NCI-H748 (cell line): Measurements from ENCODE around the gene PTPN1.

Experiments
- DNase-seq: peaks from one replicate; lab custom pipeline; 2025; ENCODE audit not compliant: unreplicated experiment; lab: John Stamatoyannopoulos, UW

Gene PTPN1

GRCh38 chr20:50510706-50511542, 741 bp downstream of the PTPN1 start:
- no peak for DNase-seq

- DNase-seq = no peak
Observed at GRCh38 chr20:50512323-50512722, 2.1 kb downstream of the PTPN1 start.

DNA sequence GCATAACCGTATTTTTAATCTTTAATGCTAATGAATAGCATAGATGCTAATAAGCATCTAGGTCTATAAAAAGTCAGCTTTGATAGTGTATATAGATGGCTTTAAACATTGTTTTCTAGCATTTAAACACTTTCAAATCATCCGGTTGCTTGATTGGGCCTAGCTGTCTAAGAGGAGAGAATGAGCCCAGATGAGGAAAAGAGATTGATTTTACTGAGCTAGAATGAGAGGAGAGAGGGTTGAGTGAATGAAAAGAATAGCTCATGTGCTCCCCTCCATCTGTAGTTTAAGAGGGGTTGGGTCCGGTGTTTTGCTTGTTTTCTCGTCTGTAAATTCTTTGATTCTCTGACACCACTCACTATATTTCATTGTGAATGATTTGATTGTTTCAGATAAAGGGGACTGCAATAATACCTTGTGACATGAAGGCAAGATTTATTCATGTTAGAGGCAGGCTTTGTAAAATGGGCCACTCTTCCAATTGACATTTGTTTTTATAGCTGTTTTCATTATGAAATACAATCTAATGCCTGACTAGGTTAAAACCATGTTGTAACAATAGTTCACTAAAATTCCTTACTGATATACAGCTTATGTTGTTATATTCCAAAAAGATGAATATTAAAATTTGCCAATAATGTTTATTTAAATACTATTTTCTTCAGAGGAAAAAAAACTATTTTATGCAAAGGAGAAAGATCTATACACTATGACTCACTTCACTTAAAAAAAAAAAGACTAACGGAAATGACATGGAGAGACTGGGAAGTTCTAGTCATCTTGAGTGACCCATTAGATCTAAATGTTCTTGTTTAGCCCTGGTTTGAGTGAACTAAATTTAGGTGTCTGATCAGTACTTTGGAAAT, 3.2 kb downstream of the PTPN1 start:
- DNase-seq = no peak

GRCh38 chr20:50514035-50514337, 3.8 kb downstream of the PTPN1 start:
- no peak for DNase-seq

DNA sequence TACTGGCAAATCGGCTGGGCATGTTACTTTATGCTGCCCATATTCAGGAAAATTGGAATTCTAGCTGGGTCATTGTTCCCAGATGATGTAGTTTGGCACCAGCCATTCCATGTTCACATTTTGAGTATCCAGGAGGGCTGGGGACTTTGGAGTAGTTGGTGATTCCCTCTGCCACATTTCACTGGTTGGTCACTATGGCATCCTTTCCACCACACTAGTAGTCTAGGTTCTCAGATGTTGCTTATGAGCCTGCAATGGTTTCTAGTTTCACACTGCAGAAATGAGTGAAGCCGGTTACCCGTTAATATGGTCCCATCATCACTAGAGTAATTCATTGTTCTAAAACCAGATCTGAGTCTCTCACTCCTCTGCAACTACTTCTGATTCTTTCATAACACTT, 4.6 kb downstream of the PTPN1 start:
- no peak for DNase-seq

DNA sequence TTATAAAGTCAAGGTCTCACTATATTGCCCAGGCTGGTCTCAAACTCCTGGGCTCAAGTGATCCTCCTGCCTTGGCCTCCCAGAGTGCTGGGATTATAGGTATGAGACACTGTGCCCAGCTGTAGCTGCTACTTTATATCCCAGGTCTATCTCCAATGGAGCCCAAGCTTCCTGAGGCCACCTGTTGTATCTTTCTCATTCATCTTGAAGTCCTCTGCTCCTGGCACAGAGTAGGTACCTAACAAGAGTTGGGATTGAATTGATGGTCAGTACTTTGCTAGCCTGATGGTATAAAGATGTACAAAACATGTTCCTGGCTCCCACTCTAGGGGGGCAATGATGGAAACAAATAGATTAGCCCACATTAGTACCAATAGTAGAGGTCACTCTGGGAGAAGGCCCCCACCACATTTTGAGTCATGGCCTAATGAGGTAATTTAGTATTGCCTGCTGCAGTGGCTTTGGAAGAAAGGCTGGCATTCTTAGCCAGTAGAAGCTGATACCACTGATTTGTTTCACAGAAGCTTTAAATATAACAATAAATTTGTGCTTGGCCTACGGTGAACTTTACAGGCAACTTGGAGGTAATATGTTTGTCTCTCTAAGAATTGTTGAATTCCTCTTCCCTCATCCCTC, 5.4 kb downstream of the PTPN1 start:
- DNase-seq = no peak

GRCh38 chr20:50516180-50516934, 6.2 kb downstream of the PTPN1 start:
- DNase-seq = no peak

DNA sequence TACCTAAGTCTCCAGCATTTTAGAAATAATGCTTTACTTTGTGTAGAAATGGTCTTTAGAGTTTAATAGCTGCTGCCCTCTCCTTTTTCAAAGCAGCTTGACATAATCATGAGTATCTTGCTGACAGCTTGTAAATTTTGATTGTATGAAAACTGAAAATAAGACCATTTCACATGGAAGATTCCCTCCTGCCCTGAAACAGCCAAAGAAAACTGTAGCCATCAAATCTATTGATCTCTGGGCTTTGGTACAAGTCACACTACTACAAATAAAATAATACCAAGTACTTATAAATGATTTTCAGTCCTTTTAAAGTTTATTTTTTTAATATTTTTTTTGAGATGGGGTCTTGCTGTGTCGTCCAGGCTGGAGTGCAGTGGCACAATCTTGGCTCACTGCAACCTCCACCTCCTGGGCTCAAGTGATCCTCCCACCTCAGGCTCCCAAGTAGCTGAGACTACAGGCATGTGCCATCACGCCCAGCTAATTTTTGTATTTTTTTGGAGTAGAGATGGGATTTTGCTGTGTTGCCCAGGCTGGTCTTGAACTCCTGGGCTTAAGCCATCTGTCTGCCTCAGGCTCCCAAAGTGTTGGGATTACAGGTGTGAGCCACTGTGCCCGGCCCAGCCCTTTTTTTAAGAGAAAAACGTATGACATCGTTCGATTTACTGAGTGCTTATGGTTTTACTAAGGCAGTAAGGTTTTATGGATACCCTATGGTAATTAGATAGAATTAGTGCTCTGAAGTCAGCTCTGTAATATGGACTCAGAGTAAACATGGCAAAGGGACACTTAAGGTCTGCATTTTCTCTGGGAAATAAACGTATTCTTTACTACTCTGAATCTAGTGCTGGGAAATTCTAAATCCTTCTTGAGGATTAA, 7.0 kb downstream of the PTPN1 start:
- no peak for DNase-seq

DNA sequence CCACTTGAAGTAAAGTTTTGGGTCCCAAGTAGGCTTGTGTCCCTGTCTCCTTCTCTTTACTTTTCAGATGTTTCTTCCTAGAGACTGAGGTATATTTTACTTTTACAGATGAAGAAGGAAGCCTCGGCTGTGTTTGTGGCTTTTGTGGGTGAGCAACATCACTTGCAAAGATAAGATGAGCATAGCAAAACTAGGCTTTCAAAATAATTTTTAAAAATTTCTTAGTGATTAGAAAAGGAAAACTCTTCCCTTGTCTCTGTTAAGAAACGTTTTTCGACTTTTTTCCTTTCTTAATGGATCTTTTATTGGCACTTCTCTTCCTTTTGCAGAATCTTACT, 7.6 kb downstream of the PTPN1 start:
- no peak for DNase-seq

DNA sequence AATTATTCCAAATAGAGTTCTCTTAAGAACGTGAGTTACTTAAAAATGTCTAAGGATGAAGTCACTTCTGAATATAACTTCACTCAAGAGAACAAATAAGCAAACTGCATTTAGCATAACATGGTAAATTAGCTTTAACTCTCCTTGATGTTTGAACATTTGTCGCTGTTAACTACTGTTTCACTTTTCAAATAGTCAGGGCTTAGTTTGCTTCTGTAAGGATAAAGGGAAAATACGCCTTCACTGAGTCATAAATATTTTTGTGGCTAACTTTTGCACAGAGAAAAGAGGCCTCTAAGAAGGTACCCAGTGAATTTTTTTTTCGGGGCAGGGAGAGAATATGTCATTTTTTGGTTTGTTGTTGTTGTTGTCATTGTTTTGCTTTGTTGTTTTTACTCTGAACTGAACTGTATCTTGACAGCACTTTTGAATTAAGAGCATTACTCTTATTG, 8.1 kb downstream of the PTPN1 start:
- DNase-seq = no peak

- no peak for DNase-seq
Observed at GRCh38 chr20:50519036-50519762, 9.0 kb downstream of the PTPN1 start.

DNA sequence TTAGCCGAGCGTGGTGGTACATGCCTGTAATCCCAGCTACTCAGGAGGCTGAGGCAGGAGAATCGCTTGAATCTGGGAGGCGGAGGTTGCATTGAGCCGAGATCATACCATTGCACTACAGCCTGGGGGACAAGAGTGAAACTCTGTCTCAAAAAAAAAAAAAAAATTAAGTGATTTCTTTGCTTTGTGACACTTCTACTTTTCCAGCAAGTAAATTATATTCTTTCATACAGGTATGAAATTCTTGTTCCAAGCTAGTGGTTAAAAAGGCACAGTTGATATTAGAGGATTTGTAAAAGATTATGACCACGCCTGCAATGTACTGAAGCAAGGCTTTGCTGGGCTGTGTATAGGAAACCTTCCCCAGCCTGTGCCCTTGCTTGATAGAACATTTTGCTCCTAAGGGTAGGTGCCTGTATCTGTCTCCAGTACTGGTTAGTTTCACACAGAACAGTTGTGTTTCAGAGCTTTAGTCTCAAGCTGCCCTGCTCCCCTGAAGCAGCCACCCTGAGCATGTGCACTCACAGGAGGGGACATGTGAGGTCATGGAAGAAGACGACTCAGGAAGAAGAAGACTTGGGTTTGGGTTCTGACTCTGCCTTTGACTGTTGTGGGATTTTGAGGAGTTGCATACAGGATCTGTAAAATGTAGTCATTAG, 10.2 kb downstream of the PTPN1 start:
- no peak for DNase-seq

DNA sequence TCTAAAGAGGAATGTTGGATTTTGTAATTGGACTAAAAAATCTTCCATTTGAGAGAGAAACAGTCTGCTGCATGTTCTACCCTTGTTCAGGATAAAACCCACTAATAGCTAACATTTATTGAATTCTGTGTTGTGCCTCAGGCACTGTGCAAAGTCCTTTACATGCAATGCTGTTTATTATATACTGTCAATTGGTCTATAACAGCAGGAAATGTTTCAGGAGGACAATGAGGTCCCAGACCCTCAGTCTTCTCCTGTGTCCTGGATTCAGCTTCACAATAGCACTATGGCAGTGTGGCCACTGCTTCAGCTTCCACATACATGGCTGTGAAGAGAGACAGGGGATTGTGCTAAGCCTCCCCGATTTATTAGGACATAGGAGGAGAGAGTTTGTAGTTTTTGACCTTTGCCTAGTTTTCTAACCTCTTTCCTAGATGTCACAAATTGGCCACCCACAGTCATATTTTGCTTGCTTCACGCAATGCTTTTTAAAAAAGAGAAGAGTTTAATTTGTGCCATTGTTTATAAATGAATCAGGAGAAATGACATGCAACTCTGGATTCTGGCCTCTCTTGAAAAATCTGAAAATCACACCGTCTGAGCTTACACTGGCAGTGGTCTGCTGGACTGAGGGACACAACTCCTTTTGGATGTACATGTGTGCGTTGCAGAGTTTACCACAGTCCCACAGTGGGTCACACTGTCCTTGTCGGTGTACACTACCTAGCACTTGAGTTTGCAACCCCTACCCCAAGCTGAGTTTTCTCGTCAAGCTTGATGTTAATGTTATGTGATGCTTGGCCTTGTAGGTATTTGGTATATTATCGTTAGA, 11.3 kb downstream of the PTPN1 start:
- DNase-seq = no peak

- no peak for DNase-seq
Observed at GRCh38 chr20:50522053-50522674, 12.0 kb downstream of the PTPN1 start.

DNA sequence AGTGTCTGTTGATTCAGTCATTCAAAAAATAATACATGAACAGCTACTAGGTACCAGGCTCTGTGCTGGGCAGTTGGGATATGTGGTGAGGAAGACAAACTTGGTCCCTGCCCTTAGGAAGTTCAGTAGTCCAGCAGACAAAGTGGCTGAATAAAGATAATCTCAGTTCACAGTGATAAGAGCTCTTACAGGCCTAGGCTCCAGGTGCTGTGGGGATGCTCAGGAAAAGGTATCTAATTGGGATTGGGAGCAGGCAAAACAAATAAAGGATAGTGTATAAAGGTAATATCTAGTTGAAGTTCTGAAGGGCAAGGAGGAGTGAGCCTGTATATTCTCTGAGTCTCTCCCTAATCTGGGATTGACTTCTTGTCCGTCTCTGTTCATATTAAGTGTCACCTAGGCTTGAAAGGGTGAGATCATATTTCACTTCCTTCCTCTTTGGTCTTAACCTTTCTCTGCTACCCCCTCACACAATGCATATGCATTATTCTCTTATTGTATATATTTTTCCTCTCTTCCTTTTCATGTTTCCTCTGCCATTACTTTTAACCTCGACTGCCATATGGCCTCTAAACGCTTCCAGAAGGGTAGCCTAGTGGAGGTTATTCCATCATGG, 13.5 kb downstream of the PTPN1 start:
- no peak for DNase-seq

- DNase-seq = no peak
Observed at GRCh38 chr20:50525681-50526080, 15.5 kb downstream of the PTPN1 start.

DNA sequence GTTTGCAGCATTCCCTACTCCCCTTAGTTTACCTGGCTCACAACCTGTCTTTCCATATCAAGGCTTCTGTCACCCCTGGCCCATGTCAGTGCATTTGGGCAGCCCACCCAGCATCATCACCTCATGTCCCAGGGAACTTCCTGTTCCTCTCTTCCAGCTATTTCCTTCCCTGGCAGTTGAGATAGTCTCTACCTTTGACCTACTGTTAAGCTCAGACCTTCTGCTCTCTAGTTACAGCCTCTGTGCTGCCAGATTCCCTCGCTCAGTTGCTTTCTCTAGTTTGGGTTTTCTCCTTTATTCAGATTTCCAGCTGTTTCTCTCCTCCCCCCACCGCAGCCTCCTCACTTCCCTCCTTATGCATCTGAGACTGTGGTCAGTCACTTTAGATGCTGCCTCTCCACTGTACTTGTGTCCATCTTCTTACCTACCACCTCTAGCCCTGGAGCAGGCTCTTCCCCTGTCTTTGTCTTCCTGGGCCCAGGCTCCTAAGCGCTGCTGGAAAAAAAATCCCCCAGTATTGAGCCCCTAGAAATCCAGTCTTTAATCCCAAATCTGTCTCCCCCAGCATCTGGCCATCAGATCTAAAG, 16.3 kb downstream of the PTPN1 start:
- no peak for DNase-seq
